Measurements from ENCODE around the gene SOWAHD.

Gene SOWAHD

DNA sequence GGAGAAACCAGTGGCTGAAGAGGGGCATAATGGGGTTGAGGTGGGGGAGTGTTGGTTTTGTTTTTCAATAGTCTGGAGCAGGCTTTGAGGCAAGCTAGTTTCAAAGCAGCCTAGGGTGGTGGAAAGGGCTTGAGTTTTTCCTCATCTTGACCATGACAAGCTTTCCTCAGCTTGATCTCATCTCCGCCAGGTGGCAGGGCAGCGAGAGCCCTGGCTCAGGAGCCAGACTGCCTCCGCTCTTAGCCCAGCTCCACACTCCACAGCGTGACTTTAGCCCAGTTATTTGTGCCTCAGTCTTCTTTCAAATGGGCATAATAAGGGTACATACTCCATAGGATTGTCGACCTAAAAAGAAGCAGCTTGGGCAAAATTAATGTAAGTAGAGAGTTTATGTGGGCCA is 29.9 kb upstream of the SOWAHD start:
- no peak overlapping the region for H3K4me3 ChIP-seq (ENCODE audit: low read depth, low read length)

DNA sequence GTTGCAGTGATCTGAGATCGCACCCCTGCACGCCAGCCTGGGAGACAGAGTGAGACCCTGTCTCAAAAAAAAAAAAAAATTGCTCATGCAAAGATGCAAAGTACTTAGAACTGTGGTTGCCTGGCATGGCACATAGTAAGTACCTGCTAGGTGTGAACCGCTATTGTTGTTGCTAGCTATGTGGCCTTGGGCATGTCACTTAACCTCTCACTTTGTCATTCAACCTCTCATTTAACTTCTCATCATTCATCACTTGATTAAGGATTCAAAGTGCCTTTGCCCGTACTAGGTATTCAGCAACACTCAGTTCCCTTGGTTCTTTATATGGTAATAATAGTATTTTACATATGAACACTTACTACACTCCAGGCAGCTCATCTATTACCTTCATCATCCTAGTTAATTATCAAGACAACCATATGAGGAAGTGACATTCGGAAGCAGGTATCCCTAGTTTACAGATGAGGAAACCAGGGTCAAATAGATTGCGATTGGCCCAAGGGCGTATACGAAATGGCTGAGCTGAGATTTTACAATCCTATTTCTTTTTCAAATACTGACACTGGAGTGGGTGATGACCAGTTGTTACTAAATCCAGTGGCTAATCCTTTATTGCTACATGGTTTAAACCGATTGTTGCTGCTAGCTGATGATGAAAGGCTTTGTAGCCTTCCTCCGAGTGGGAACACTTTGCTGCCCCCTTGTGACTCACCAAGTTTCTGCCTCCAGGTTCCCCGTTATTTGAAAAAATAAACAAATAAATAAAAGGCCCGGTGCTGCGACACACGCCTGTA is 28.8 kb upstream of the SOWAHD start:
- TF ChIP-seq, protein P1, sequence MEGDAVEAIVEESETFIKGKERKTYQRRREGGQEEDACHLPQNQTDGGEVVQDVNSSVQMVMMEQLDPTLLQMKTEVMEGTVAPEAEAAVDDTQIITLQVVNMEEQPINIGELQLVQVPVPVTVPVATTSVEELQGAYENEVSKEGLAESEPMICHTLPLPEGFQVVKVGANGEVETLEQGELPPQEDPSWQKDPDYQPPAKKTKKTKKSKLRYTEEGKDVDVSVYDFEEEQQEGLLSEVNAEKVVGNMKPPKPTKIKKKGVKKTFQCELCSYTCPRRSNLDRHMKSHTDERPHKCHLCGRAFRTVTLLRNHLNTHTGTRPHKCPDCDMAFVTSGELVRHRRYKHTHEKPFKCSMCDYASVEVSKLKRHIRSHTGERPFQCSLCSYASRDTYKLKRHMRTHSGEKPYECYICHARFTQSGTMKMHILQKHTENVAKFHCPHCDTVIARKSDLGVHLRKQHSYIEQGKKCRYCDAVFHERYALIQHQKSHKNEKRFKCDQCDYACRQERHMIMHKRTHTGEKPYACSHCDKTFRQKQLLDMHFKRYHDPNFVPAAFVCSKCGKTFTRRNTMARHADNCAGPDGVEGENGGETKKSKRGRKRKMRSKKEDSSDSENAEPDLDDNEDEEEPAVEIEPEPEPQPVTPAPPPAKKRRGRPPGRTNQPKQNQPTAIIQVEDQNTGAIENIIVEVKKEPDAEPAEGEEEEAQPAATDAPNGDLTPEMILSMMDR (IDR thresholded peaks at IDR 0.05; ENCODE audit: borderline replicate concordance, insufficient read depth, low read depth, low read length): peak; percentile 58; the same call in 1 of the 2 replicates

More for the DNA sequence above, 29.9 kb upstream of the SOWAHD start:
- TF ChIP-seq, protein P1 (IDR thresholded peaks at IDR 0.05; ENCODE audit: borderline replicate concordance, insufficient read depth, low read depth, low read length): no peak

DNA sequence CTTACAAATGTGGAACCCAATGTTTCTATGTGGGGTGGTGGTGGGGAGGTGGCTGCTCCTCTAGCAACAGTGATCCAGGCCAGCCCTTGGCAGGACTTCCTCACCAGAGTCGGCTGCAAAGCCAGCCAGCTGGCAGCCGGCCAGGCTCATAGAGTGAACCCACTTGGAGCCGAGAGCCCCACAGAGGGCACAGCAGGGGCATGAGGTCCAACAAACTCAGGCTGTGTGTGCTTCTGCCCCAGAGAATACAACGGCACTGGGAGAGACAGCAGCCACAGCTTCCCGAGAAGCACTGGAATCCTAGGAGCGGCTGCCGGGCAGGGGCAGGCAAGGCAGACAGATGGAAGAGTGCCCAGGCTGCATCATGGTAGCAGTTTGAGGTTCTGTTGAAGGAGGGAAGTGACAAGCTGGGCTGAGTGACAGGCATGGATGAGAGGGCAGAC is 23.5 kb upstream of the SOWAHD start:
- TF ChIP-seq, protein P1 (IDR thresholded peaks at IDR 0.05; ENCODE audit: borderline replicate concordance, insufficient read depth, low read depth, low read length): no peak
- H3K4me3 ChIP-seq (ENCODE audit: low read depth, low read length): no peak overlapping the region

More for the DNA sequence above, 28.8 kb upstream of the SOWAHD start:
- no peak overlapping the region for H3K4me3 ChIP-seq (ENCODE audit: low read depth, low read length)

DNA sequence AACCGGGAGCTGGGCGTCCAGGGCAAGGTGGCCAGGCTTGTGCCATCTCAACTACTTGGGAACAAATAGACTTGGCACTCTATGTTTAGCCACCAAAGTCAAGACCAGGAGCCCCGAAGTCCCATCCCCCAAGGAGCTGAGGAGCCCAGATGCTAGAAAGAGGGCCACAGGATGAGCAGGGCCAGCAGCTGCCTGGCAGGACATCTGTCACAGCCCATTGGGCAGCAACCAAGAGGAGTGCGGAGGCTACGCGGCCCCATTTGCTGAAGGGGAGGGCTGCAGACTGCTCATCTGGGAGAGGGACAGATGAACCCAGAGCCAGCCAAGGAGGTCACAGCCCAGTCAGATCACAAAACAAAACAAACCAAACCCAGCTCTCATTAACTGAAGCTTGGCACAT is 22.9 kb upstream of the SOWAHD start:
- TF ChIP-seq, protein P1 (IDR thresholded peaks at IDR 0.05; ENCODE audit: borderline replicate concordance, insufficient read depth, low read depth, low read length): no peak
- H3K4me3 ChIP-seq (ENCODE audit: low read depth, low read length): no peak overlapping the region

DNA sequence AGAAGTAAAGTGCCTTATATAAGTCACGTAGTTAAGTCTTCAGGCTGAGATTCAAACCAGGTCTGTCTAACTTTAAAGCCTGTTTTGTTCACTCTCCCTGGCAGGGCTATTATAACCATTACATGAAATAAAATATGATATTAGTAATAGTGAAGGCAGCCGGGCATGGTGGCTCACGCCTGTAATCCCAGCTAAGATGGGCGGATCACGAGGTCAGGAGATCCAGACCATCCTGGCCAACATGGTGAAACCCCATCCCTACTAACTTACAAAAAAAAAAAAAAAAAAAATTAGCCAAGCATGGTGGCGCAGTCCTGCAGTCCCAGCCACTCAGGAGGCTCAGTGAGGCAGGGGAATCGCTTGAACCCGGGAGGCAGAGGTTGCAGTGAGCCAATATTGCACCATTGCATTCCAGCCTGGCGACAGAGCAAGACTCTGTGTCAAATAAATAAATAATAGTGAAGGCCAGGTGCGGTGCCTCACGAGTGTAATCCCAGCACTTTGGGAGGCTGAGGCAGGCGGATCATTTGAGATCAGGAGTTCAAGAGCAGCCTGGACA is 22.1 kb upstream of the SOWAHD start:
- no peak overlapping the region for H3K4me3 ChIP-seq (ENCODE audit: low read depth, low read length)
- TF ChIP-seq, protein P1 (IDR thresholded peaks at IDR 0.05; ENCODE audit: borderline replicate concordance, insufficient read depth, low read depth, low read length): no peak

DNA sequence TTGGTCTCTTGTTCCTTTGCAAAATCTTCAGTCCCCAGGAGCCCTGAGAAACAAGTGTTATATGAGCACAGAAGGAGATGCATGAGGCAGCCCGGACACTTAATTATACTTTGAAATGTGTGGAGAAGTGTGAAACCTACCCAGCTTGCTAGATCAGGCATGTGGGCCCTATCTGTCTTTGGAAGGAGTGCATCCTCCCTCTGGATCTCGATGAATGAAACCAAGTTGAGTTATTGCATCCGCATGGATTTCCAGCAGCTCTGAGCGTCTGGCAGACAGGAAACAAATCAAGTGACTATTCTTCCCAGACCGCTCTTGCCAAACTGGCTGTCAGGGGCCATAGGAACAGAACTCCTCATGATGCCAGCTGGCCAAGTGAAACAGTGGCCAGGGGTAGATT is 19.6 kb upstream of the SOWAHD start:
- no peak overlapping the region for H3K4me3 ChIP-seq (ENCODE audit: low read depth, low read length)
- TF ChIP-seq, protein P1 (IDR thresholded peaks at IDR 0.05; ENCODE audit: borderline replicate concordance, insufficient read depth, low read depth, low read length): no peak
